Mucosa of rectum (tissue), 2 donors: ENCODE measurements around the gene TMEM223.
"Not testable (repeated sequence)": the region's sequence is repeated elsewhere in the genome, so short reads cannot be mapped to it uniquely, and the experiment has no call there.

ENCODE experiments used
- H3K27ac ChIP-seq, 2 donors: one replicate each; pipeline ENCODE4 v1.7.0; 2013; ENCODE audit warnings: inconsistent platforms in 2 of 2, low read depth in 2 of 2, low read length in 2 of 2
- H3K27me3 ChIP-seq, 2 donors: one replicate each; pipeline ENCODE4 v1.7.0; 2013; ENCODE audit warnings: low read length in 2 of 2; ENCODE audit not compliant: control insufficient read depth in 2 of 2, insufficient read depth in 2 of 2
- H3K36me3 ChIP-seq, 2 donors: one replicate each; pipeline ENCODE4 v1.7.0; 2013; ENCODE audit warnings: low read length in 2 of 2; ENCODE audit not compliant: control insufficient read depth in 2 of 2, insufficient read depth in 2 of 2
- H3K4me1 ChIP-seq, 2 donors: one replicate each; pipeline ENCODE4 v1.7.0; 2013; ENCODE audit warnings: low read length in 2 of 2, mild to moderate bottlenecking in 1 of 2; ENCODE audit not compliant: control insufficient read depth in 2 of 2, insufficient read depth in 2 of 2
- H3K4me3 ChIP-seq, 2 donors: one replicate each; pipeline ENCODE4 v1.7.0; 2013; ENCODE audit warnings: low read length in 2 of 2
- H3K9ac ChIP-seq, 2 donors: one replicate each; pipeline ENCODE4 v1.7.0; 2013; ENCODE audit warnings: low read length in 2 of 2, low read depth in 1 of 2, mild to moderate bottlenecking in 1 of 2
- H3K9me3 ChIP-seq, 2 donors: one replicate each; pipeline ENCODE4 v1.7.0; 2013; ENCODE audit warnings: low read length in 2 of 2; ENCODE audit not compliant: control insufficient read depth in 2 of 2
- donor health status: healthy.
- donor health status: Normal muscosa, but diverticular disease.

TMEM223 gene

DNA sequence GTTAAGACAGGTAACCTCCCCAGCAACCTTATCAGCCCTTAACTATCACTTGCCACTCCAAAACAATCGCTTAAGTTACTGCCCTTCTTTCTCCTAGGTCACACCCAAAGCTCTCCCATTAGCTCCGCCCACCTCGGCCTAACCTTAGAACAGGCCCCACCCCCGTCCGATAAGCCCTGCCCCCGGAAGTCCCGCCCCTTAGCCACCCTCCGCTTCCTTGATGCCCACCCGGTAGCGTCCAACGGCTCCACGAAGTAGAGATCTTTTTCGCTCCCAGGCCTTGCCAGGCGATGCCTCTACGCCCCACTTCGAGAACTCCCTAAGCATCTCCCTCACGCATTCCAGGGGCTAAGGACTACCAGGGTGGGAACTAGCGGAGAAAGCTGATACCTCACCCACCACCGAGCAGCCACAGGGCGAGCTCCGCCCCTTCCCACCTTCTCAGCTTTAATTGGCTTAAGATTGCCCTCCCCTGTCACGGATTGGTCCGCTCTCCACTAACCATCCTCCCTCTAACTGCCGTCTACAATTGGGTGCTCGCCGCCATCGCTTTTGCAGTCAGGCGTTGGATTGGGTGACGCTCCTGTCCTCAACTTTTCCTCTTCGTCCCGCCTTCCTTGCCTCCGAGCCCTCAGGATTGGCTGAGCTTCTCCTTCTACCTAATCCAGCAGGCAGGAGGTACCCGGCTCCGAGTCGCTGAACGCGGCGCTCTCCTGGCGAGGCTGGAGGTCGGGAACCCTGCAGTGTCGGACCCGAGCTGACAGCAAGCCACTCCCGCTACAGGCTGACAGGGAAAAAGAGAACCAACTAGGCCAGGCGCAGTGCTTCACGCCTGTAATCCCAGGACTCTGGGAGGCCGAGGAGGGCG is 37.8 kb downstream of the TMEM223 start, which contains the start of gene ZBTB3:
TSS of gene ZBTB3 (minus strand) at position 425 of the 868 bp plus-strand sequence. CDS start 496 bp downstream, outside the sequence.
- Histone ChIP-seq H3K27ac (peak within 1 kb of the TSS; percentile 91 to 95), H3K36me3 (peaks cover 6 to 12% of the 10 kb centered on the region in 2 donors), H3K27me3 (no peaks in the 10 kb centered on the region), H3K4me1 (peaks cover 11 to 16% of the 10 kb centered on the region in 2 donors), H3K4me3 (peak within 1 kb of the TSS; percentile 97), H3K9me3 (no peaks in the 10 kb centered on the region), H3K9ac (peak within 1 kb of the TSS; percentile 80 to 96)

DNA sequence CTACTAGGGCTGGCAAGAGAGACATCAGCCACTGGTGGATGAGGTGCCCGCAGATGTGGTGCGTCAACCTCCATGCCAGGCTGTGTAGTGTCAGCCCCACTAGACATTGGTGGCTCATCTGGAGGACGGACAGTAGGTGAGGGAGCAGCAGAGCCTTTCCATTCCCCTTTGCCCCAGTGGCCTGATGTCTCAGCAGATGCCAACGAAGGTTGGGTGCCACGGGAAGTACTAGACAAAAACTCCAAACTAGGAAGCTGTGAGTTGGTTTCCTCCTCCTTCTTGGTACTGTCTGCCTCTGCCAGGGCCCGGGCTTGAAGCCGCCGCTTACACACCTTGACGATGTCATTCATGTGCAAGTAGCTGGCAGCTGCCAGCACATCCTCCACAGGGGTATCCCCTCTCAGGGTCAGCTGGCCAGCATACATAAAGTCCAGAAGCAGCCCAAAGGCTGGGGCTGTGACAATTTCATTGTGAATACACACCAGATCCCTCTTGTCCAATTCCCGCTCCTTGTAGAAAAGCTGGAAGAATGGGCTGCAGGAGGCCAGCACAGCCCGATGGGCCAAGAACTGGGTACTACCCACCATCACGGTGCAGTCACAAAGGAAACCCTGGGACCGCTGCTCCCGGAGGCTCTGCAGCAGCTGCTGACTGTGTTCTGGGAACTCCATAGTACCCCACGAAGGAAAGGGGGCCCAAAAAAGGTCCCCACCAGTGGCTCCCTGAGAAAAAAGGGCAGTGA is 38.6 kb downstream of the TMEM223 start:
- H3K4me1 ChIP-seq, result peaks cover 11 to 16% of the 10 kb centered on the region in 2 donors
- H3K36me3 ChIP-seq, result peaks cover 6 to 15% of the 10 kb centered on the region in 2 donors
- H3K9ac ChIP-seq, result peak overlapping the region; percentile 54 to 74
- H3K27ac ChIP-seq, result peak overlapping the region; percentile 91 to 95
- H3K27me3 ChIP-seq, result no peaks in the 10 kb centered on the region
- no peaks in the 10 kb centered on the region for H3K9me3 ChIP-seq
- peak overlapping the region; percentile 97 for H3K4me3 ChIP-seq

DNA sequence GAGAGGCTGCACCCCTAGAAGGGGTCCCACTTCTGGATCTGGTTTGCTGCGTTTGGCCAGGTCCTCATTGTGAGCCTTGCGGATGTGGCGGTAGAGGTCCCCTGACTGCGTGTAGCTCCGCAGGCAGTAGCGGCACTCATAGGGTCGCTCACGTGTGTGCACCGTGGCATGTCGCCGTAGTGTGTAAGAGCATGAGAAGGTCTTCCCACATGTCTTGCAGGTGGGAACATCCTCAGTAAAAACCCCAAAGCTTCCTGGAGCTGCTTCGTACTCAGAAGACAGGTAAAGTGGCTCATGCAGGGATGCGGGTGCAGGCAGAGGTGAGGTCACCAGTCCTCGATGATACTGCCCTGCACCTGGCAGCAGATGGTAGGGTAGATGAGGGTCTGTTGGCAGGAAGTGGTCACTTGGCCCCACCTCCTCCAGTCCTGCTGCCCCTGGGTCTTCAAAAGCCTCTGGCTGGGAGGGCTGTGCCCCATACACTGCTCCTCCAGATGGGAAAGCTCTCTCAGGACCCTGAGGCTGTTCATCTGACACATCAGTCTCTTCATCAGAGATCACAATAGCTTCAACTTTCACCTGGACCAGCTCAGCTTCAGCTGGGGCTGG is 39.5 kb downstream of the TMEM223 start:
- Histone ChIP-seq H3K27ac (no peak overlapping the region), H3K9ac (no peak overlapping the region), H3K27me3 (no peaks in the 10 kb centered on the region), H3K9me3 (no peaks in the 10 kb centered on the region), H3K4me3 (no peak overlapping the region), H3K36me3 (peaks cover 6 to 15% of the 10 kb centered on the region in 2 donors), H3K4me1 (peaks cover 11 to 16% of the 10 kb centered on the region in 2 donors)

DNA sequence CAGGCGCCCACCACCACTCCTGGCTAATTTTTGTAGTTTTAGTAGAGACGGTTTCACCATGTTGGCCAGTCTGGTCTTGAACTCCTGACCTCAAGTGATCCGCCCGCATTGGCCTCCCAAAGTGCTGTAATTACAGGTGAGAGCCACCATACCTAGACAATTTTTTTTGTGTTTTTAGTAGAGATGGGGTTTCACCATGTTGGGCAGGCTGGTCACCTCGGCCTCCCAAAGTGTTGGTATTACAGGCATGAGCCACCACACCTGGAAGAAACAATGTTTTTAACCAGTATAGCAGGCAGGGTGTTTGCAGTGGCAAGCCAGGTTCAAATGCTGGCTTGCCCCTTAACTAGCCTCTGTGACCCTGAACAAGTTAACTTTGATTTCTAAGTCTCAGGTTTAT is 41.9 kb downstream of the TMEM223 start:
- not testable (repeated sequence) for H3K27ac ChIP-seq, H3K9ac ChIP-seq

GRCh38 chr11:62747475-62748160 is 44.2 kb downstream of the TMEM223 start:
- Histone ChIP-seq H3K4me3 (no peak overlapping the region), H3K27ac (no peak overlapping the region), H3K27me3 (no peaks in the 10 kb centered on the region), H3K9ac (no peak overlapping the region), H3K9me3 (no peaks in the 10 kb centered on the region), H3K4me1 (peaks cover 2 to 3% of the 10 kb centered on the region in 2 donors), H3K36me3 (peaks cover 6 to 11% of the 10 kb centered on the region in 2 donors)

More for the DNA sequence above, 41.9 kb downstream of the TMEM223 start:
- Histone ChIP-seq H3K36me3 (peaks cover 6 to 15% of the 10 kb centered on the region in 2 donors), H3K4me1 (peaks cover 11 to 16% of the 10 kb centered on the region in 2 donors)
- H3K27me3 ChIP-seq, H3K4me3 ChIP-seq, H3K9me3 ChIP-seq: not testable (repeated sequence)
